ENCODE results near the gene APOBEC3G.
A peak's percentile ranks its signal among the peaks of the same experiment; 100 is the strongest.

The APOBEC3G gene

GRCh38 chr22:39125622-39126021 is 48.5 kb downstream of the APOBEC3G start:
- no peak for DNase-seq

DNA sequence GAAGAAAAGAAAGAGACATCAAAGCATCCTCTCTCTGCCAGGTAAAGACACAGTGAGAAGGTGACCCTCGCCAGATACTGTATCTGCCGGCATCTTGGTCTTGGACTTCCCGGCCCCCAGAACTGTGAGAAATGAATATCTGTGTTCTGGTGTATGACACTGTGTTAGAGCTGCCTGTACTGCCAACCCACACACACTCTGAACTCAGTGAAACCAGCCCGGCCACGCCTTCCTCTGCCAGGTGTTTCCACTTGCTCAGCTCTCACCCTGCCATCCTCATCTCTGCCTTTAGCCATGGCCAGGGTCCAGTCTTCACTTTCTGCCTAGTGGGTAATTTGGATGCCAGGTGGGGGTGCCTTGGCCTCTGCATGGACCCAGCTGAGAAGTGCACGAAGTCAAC is 51.4 kb downstream of the APOBEC3G start:
- DNase-seq, result no peak

DNA sequence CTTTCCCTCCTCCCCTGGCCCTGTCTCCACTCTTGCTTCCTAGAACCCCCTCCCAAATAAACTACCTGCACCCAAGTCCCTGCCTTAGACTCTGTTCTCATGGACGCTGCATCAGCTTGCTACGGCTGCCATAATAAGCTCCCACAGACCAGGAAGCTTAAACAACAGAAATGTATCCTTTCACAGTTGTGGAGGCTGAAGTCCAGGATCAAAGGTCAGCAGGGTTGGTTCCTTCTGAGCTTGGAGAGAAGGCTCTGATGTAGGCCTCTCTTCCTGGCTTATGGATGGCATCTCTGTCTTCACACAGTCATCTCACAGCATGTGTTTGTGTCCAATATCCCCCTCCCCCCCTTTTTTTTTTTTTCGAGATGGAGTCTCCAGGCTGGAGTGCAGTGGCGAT is 52.0 kb downstream of the APOBEC3G start:
- no peak for DNase-seq

DNA sequence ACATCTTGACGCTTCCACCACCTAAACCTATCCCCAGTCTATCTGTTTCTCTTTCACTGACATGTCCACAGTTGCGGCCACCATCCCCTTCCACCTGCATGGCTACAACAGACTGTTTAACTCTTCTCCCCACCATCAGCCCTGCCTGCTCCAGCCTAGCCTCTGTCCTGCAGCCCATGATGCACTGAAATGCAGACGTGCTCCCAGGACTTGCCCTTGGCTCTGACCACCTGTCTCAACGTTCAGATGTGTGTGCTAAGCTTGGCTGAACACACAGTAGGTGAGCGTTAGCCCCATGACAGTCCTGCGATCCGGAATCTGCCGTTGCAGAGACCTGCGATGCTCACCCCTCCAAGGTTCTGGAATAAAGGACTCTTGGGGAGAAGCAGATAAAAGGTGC is 52.7 kb downstream of the APOBEC3G start:
- DNase-seq, result no peak

DNA sequence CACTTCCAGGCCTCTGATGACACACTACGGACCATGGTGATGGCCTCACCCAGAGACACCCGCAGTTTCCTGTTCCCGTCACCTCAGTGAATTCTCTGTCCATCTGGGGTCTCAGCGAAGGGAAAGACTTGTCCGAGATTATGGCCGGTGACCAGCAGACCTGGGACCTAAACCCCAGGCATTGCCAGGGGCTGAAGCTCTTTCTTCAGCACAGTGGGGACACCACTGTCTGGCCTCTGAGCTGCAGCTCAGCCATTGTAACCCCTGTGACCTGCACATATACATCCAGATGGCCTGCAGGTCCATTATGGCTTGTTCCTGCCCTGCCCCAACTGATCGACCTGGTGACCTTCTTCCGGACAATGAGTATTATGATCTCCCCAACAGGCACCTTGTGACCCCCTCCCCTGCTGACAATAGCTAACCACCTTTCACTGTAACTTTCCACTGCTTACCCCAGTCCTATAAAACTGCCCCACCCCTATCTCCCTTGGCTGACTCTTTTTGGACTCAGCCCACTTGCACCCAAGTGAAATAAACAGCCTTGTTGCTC is 53.2 kb downstream of the APOBEC3G start:
- DNase-seq, result no peak

GRCh38 chr22:39130892-39131855 is 54.1 kb downstream of the APOBEC3G start:
- no peak for DNase-seq

DNA sequence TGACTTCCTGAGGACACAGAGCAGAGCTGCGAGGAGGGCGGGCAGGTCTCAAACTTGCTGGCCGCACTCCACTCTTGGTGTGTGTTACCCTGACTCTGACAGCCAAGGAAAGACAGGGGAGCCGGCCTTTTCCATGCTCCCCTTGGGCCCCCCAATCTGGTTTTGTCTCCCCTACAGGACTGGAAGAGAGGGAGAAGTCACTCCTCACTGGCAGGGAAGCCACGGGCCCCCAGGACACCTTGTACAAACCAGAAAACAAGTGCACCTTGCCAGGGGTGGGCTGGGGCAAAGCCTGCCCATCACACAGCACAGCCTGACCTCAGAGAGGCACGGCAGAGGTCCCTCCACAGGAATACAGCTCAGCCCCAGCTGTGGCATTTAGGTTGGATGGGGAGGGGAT is 55.2 kb downstream of the APOBEC3G start:
- no peak for DNase-seq

GRCh38 chr22:39132871-39133524 is 55.9 kb downstream of the APOBEC3G start:
- DNase-seq, result no peak

DNA sequence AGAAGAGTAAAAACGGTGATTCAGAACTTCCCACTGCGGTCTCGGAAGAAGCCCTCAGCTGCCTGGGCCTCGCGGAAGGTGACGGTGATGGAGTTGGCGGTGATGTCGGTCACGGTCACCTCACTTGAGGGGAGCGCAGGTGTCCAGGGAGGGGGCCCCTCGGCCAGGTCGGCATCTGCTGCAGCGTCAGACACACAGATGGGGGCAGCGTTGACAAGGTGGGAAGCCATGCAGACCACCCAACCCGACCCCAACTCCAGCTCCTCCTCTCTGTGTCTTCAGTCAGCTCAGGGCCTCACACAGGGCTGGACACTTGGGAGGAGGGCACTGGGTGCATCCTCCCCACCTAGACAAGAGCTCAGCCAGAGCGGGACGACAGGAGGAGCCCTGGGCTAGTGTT is 56.8 kb downstream of the APOBEC3G start:
- DNase-seq, result no peak

DNA sequence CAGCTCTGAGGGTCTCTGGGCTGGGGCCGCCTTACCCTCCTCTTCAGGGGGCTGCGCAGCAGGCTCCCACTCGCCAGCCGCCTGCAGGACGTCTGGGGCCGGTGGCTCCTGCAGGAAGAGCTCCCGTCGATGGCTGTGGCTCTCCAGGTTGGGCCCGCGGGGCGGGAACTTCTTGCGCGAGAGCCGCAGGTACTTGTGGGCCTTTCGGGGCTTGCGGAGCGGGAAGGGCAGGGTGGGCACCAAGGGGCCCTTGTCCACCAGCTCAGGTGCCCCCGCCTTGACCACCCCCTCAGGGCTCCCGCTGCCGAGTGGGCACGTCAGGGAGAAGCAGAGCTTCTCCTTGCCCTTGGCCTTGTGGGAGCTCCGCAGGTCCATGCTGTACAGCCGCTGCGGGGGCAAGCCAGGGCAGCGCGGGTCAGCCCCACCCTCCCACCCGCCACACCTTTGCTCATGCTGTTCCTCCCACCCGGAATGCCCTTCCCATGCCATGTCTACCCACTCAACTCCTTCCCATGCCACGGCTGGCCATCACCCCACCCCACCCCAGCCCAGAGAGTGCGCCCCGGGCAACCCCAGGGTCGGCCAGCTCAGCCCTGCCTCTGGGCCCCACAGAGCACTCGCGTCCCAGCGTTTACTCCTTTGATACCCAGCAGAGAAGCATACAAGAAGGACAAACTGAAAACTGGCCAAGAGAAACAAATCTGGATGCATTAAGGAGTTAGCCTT is 57.5 kb downstream of the APOBEC3G start:
- DNase-seq, result no peak

- DNase-seq, result peak; percentile 41
These were observed 58.2 kb downstream of the APOBEC3G start for GRCh38 chr22:39135092-39135896.

DNA sequence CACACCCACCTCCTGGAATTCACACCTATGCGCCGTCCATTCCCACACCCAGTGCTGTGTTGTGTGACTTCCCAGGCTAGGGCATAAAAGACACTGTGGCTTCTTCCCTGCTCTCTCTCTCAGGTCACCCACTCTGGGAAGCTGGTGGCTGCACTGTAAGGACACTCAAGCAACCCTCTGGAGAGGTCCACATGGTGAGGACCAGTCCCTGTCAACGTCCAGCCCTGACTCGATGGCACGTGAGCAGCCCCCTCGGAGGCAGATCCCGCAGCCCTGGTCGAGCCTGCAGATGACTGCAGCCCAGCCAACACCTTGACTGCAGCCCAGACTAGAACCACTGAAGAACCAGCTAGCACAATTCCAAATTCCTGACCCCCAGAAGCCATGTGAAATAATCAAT is 59.2 kb downstream of the APOBEC3G start:
- no peak for DNase-seq
